ENCODE data around the gene BCL11A.

BCL11A gene

DNA sequence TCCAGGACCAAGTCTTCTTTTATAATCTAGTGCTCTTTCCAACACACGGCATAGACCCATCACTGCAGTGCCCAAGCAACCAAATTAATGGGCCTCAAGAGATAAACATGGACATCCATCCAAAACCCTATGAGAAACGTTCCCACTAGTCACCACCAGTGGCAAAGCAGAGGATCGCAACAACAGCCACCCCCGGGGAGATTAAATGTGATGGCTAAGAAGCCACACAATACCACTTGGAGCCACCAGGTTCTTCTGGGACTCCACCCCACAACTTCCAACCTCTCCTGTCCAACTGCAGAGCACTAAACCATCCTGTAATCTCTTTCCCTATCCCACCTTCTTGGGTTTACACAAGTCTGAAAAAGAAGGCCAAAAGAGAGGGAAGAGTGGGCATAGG lies 123.8 kb downstream of the BCL11A start:
- no peak overlapping the region for H3K4me3 ChIP-seq (ENCODE audit: insufficient read depth in 1 of 2, low read depth in 1 of 2, low read length in 2 of 2)
- no peaks in the 10 kb centered on the region for H3K36me3 ChIP-seq (ENCODE audit: control insufficient read depth in 1 of 2, insufficient read depth in 2 of 2, low read depth in 1 of 2, low read length in 2 of 2)
- no peaks in the 10 kb centered on the region for H3K9me3 ChIP-seq (ENCODE audit: control insufficient read depth, low read length)
- H3K4me1 ChIP-seq (ENCODE audit: control insufficient read depth, insufficient read depth, low read depth, low read length), result no peaks in the 10 kb centered on the region
- no peak for DNase-seq
- H3K14ac ChIP-seq (ENCODE audit: low read length in 2 of 2), result no peak overlapping the region
- H3K27ac ChIP-seq (ENCODE audit: low read length, poor library complexity, severe bottlenecking), result no peak overlapping the region
- H3K9ac ChIP-seq (ENCODE audit: low read length), result no peak overlapping the region
- 80% methylated on average over 4 of the region's 4 CpGs for WGBS
- H2BK120ac ChIP-seq (ENCODE audit: low read depth, low read length), result no peak overlapping the region
- H3K4ac ChIP-seq (ENCODE audit: low read depth in 1 of 2, low read length in 2 of 2), result no peak overlapping the region
- no peak overlapping the region for H2BK15ac ChIP-seq (ENCODE audit: low read depth, poor library complexity, severe bottlenecking)
- no peak overlapping the region for H2AFZ ChIP-seq (ENCODE audit: low read depth, low read length)
- H3K4me2 ChIP-seq (ENCODE audit: low read length, poor library complexity, severe bottlenecking), result no peak overlapping the region
- no peak overlapping the region for H4K91ac ChIP-seq (ENCODE audit: low read length)
- no peak overlapping the region for H3K18ac ChIP-seq (ENCODE audit: low read depth in 1 of 2, low read length in 2 of 2)
- no peaks in the 10 kb centered on the region for H3K79me1 ChIP-seq (replicated peaks; ENCODE audit: low read length, poor library complexity, severe bottlenecking)
- no peak overlapping the region for H4K8ac ChIP-seq (ENCODE audit: low read length)
- H3K27me3 ChIP-seq (ENCODE audit: control insufficient read depth in 1 of 2, insufficient read depth in 1 of 2, low read length in 2 of 2), result no peaks in the 10 kb centered on the region
- H2BK12ac ChIP-seq (ENCODE audit: low read length in 2 of 2), result no peak overlapping the region
- no peak overlapping the region for H3K23ac ChIP-seq (ENCODE audit: low read length in 2 of 2)
- H2BK5ac ChIP-seq (ENCODE audit: low read depth, low read length, poor library complexity, severe bottlenecking), result no peak overlapping the region
- H2AK5ac ChIP-seq (ENCODE audit: low read length, severe bottlenecking), result no peak overlapping the region

DNA sequence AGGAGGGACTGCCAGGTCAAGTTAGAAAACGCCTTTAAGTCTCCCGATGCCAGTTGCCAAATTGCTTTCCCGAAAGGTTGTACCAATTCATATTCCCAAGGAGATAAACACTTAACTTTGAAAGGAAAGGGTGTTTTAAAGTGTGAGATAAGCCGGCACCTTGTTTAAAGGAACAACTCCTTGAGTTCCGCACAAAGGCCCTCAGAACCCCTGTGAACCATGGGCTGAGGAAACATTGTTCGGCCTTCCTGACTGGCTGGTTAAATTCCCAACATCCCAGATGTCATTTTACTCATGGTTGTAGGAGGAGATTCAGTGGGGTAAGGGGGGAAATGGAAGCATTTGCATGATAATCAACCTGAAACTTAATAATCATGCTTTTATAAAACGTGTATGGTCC lies 126.6 kb downstream of the BCL11A start:
- no peak overlapping the region for H3K4me3 ChIP-seq (ENCODE audit: insufficient read depth in 1 of 2, low read depth in 1 of 2, low read length in 2 of 2)
- H3K9me3 ChIP-seq (ENCODE audit: control insufficient read depth, low read length), result no peaks in the 10 kb centered on the region
- H2BK15ac ChIP-seq (ENCODE audit: low read depth, poor library complexity, severe bottlenecking), result no peak overlapping the region
- H3K79me1 ChIP-seq (replicated peaks; ENCODE audit: low read length, poor library complexity, severe bottlenecking), result no peaks in the 10 kb centered on the region
- no peak overlapping the region for H3K27ac ChIP-seq (ENCODE audit: low read length, poor library complexity, severe bottlenecking)
- H2BK5ac ChIP-seq (ENCODE audit: low read depth, low read length, poor library complexity, severe bottlenecking), result no peak overlapping the region
- H2AFZ ChIP-seq (ENCODE audit: low read depth, low read length), result no peak overlapping the region
- no peak overlapping the region for H2BK12ac ChIP-seq (ENCODE audit: low read length in 2 of 2)
- H4K8ac ChIP-seq (ENCODE audit: low read length), result no peak overlapping the region
- no peak overlapping the region for H2AK5ac ChIP-seq (ENCODE audit: low read length, severe bottlenecking)
- H3K4ac ChIP-seq (ENCODE audit: low read depth in 1 of 2, low read length in 2 of 2), result no peak overlapping the region
- 91% methylated on average over 6 of the region's 7 CpGs for WGBS
- no peak overlapping the region for H3K4me2 ChIP-seq (ENCODE audit: low read length, poor library complexity, severe bottlenecking)
- H3K9ac ChIP-seq (ENCODE audit: low read length), result no peak overlapping the region
- H3K4me1 ChIP-seq (ENCODE audit: control insufficient read depth, insufficient read depth, low read depth, low read length), result no peaks in the 10 kb centered on the region
- no peaks in the 10 kb centered on the region for H3K27me3 ChIP-seq (ENCODE audit: control insufficient read depth in 1 of 2, insufficient read depth in 1 of 2, low read length in 2 of 2)
- no peak overlapping the region for H2BK120ac ChIP-seq (ENCODE audit: low read depth, low read length)
- no peak overlapping the region for H3K23ac ChIP-seq (ENCODE audit: low read length in 2 of 2)
- no peak overlapping the region for H3K14ac ChIP-seq (ENCODE audit: low read length in 2 of 2)
- H3K18ac ChIP-seq (ENCODE audit: low read depth in 1 of 2, low read length in 2 of 2), result no peak overlapping the region
- H4K91ac ChIP-seq (ENCODE audit: low read length), result no peak overlapping the region
- no peak for DNase-seq
- H3K36me3 ChIP-seq (ENCODE audit: control insufficient read depth in 1 of 2, insufficient read depth in 2 of 2, low read depth in 1 of 2, low read length in 2 of 2), result no peaks in the 10 kb centered on the region

GRCh38 chr2:60426341-60426740 lies 127.1 kb downstream of the BCL11A start:
- H2BK120ac ChIP-seq (ENCODE audit: low read depth, low read length), result no peak overlapping the region
- H2BK12ac ChIP-seq (ENCODE audit: low read length in 2 of 2), result no peak overlapping the region
- DNase-seq, result no peak
- no peak overlapping the region for H2AK5ac ChIP-seq (ENCODE audit: low read length, severe bottlenecking)
- H3K27me3 ChIP-seq (ENCODE audit: control insufficient read depth in 1 of 2, insufficient read depth in 1 of 2, low read length in 2 of 2), result no peaks in the 10 kb centered on the region
- no peak overlapping the region for H3K4me2 ChIP-seq (ENCODE audit: low read length, poor library complexity, severe bottlenecking)
- H3K27ac ChIP-seq (ENCODE audit: low read length, poor library complexity, severe bottlenecking), result no peak overlapping the region
- no peak overlapping the region for H2BK15ac ChIP-seq (ENCODE audit: low read depth, poor library complexity, severe bottlenecking)
- H3K79me1 ChIP-seq (replicated peaks; ENCODE audit: low read length, poor library complexity, severe bottlenecking), result no peaks in the 10 kb centered on the region
- no peaks in the 10 kb centered on the region for H3K9me3 ChIP-seq (ENCODE audit: control insufficient read depth, low read length)
- no peak overlapping the region for H2AFZ ChIP-seq (ENCODE audit: low read depth, low read length)
- H3K36me3 ChIP-seq (ENCODE audit: control insufficient read depth in 1 of 2, insufficient read depth in 2 of 2, low read depth in 1 of 2, low read length in 2 of 2), result no peaks in the 10 kb centered on the region
- H3K23ac ChIP-seq (ENCODE audit: low read length in 2 of 2), result no peak overlapping the region
- H2BK5ac ChIP-seq (ENCODE audit: low read depth, low read length, poor library complexity, severe bottlenecking), result no peak overlapping the region
- H4K8ac ChIP-seq (ENCODE audit: low read length), result no peak overlapping the region
- H3K4me3 ChIP-seq (ENCODE audit: insufficient read depth in 1 of 2, low read depth in 1 of 2, low read length in 2 of 2), result no peak overlapping the region
- no peak overlapping the region for H3K4ac ChIP-seq (ENCODE audit: low read depth in 1 of 2, low read length in 2 of 2)
- H3K18ac ChIP-seq (ENCODE audit: low read depth in 1 of 2, low read length in 2 of 2), result no peak overlapping the region
- H4K91ac ChIP-seq (ENCODE audit: low read length), result no peak overlapping the region
- no peaks in the 10 kb centered on the region for H3K4me1 ChIP-seq (ENCODE audit: control insufficient read depth, insufficient read depth, low read depth, low read length)
- H3K9ac ChIP-seq (ENCODE audit: low read length), result no peak overlapping the region
- no peak overlapping the region for H3K14ac ChIP-seq (ENCODE audit: low read length in 2 of 2)

DNA sequence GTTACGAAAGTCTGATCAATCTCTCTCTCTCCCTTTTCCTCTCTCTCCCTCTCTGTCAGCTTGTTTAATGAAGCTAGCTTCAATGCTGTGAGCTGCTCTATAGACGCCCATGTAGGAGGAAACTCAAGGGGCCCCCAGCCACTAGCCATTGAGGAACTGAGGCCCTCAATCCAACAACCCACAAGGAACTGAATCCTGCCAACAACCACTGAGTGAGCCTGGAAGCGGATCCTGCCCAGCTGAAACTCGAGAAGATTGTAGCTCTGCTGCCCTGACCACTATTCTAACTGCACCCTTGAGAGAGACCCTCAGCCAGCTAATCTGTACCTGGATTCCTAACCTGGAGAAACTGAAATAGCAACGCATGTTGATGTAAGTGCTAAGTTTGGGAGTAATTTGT lies 129.2 kb downstream of the BCL11A start:
- no peak for DNase-seq
- Histone ChIP-seq H3K27me3 (ENCODE audit: control insufficient read depth in 1 of 2, insufficient read depth in 1 of 2, low read length in 2 of 2) (no peaks in the 10 kb centered on the region), H2AK5ac (ENCODE audit: low read length, severe bottlenecking) (no peak overlapping the region), H3K23ac (ENCODE audit: low read length in 2 of 2) (no peak overlapping the region), H3K4me3 (ENCODE audit: insufficient read depth in 1 of 2, low read depth in 1 of 2, low read length in 2 of 2) (no peak overlapping the region), H3K4me1 (ENCODE audit: control insufficient read depth, insufficient read depth, low read depth, low read length) (no peaks in the 10 kb centered on the region), H3K79me1 (replicated peaks; ENCODE audit: low read length, poor library complexity, severe bottlenecking) (no peaks in the 10 kb centered on the region), H3K14ac (ENCODE audit: low read length in 2 of 2) (no peak overlapping the region), H4K91ac (ENCODE audit: low read length) (no peak overlapping the region), H2BK120ac (ENCODE audit: low read depth, low read length) (no peak overlapping the region), H2BK15ac (ENCODE audit: low read depth, poor library complexity, severe bottlenecking) (no peak overlapping the region), H3K4ac (ENCODE audit: low read depth in 1 of 2, low read length in 2 of 2) (no peak overlapping the region), H4K8ac (ENCODE audit: low read length) (no peak overlapping the region), H3K4me2 (ENCODE audit: low read length, poor library complexity, severe bottlenecking) (no peak overlapping the region), H3K9me3 (ENCODE audit: control insufficient read depth, low read length) (no peaks in the 10 kb centered on the region), H3K27ac (ENCODE audit: low read length, poor library complexity, severe bottlenecking) (no peak overlapping the region), H2BK5ac (ENCODE audit: low read depth, low read length, poor library complexity, severe bottlenecking) (no peak overlapping the region), H3K36me3 (ENCODE audit: control insufficient read depth in 1 of 2, insufficient read depth in 2 of 2, low read depth in 1 of 2, low read length in 2 of 2) (no peaks in the 10 kb centered on the region), H3K18ac (ENCODE audit: low read depth in 1 of 2, low read length in 2 of 2) (no peak overlapping the region), H2AFZ (ENCODE audit: low read depth, low read length) (no peak overlapping the region), H2BK12ac (ENCODE audit: low read length in 2 of 2) (no peak overlapping the region), H3K9ac (ENCODE audit: low read length) (no peak overlapping the region)
- WGBS, result 78% methylated on average over 3 of the region's 5 CpGs

All from mesenchymal stem cell (in vitro differentiated cells and primary cell).